T-cell (primary cell): ENCODE data around the gene RUSC1. TPM values are rescaled to one million over a fixed set of nuclear protein-coding genes. Genes with fewer than 3 reads are reported as not detected.
"Not testable (repeated sequence)": the region's sequence is repeated elsewhere in the genome, so short reads cannot be mapped to it uniquely, and the experiment has no call there.

Experiments
- ATAC-seq, 4 experiments: fragments of 200-7000 bp in 3 of 4; fragments of 150-1000 bp in 1 of 4; cut with Tn5 transposase; replicated peaks in 1 of 4; 1 replicate in 3 of 4; 2 replicates in 1 of 4; pipeline ENCODE4 v1.10.0; 2021; ENCODE audit warnings: moderate library complexity in 3 of 4, mild to moderate bottlenecking in 2 of 4, moderate number of reproducible peaks in 1 of 4
- CTCF ChIA-PET, 2 donors: fragments of 300-600 bp; sonication (Branson Sonifier 250); formaldehyde crosslinking; loops; one replicate each; lab custom pipeline; 2022; ENCODE audit warnings: antibody characterized with exemption in 2 of 2; lab: Charles Lee
- POLR2A ChIA-PET, 2 donors: fragments of 300-600 bp; sonication (Branson Sonifier 250); formaldehyde crosslinking; loops; one replicate each; lab custom pipeline; 2022; ENCODE audit warnings: antibody characterized with exemption in 2 of 2; lab: Charles Lee
- DNase-seq, 35 experiments: peaks; one replicate each; pipeline versions ENCODE4 v3.0.0 to v3.0.0-alpha.2; 2013 to 2023
- H3K27ac ChIP-seq: one replicate; pipeline ENCODE4 v1.5.1; 2013; ENCODE audit warnings: low read length
- H3K27me3 ChIP-seq, 2 experiments: replicated peaks in 1 of 2; 1 replicate in 1 of 2; 2 replicates in 1 of 2; pipeline versions ENCODE4 v1.6.1 to v1.7.0; 2013; ENCODE audit warnings: low read length in 1 of 2, mixed read lengths in 1 of 2; ENCODE audit not compliant: control insufficient read depth in 2 of 2, insufficient read depth in 2 of 2; ENCODE audit errors: extremely low read depth in 1 of 2
- H3K36me3 ChIP-seq, 2 donors: 1 replicate in 1 of 2; 2 replicates in 1 of 2; pipeline versions ENCODE4 v1.6.1 to v1.7.0; 2013; ENCODE audit warnings: low read length in 1 of 2; ENCODE audit not compliant: control insufficient read depth in 2 of 2, insufficient read depth in 1 of 2; ENCODE audit errors: extremely low read depth in 1 of 2
- H3K4me1 ChIP-seq, 2 experiments: 1 replicate in 1 of 2; 2 replicates in 1 of 2; pipeline versions ENCODE4 v1.6.1 to v1.7.0; 2013; ENCODE audit warnings: low read length in 2 of 2, mixed read lengths in 1 of 2; ENCODE audit not compliant: insufficient read depth in 2 of 2, control insufficient read depth in 1 of 2; ENCODE audit errors: extremely low read depth in 1 of 2
- H3K4me3 ChIP-seq, 2 donors: 1 replicate in 1 of 2; 2 replicates in 1 of 2; pipeline versions ENCODE4 v1.5.1 to v1.7.0; 2013; ENCODE audit warnings: mild to moderate bottlenecking in 2 of 2, low read length in 1 of 2, moderate library complexity in 1 of 2; ENCODE audit not compliant: control insufficient read depth in 1 of 2; ENCODE audit errors: extremely low read depth in 1 of 2
- H3K9me3 ChIP-seq: 2 replicates; pipeline ENCODE4 v1.7.0; 2013
- H3K27ac Mint-ChIP-seq, 2 donors: one replicate each; pipeline ENCODE4 v1.8.0; 2020 to 2021; ENCODE audit warnings: mild to moderate bottlenecking in 2 of 2, mixed read lengths in 2 of 2
- H3K27me3 Mint-ChIP-seq, 2 donors: one replicate each; pipeline ENCODE4 v1.8.0; 2021 to 2022; ENCODE audit warnings: mixed read lengths in 2 of 2
- H3K36me3 Mint-ChIP-seq: one replicate; pipeline ENCODE4 v1.8.0; 2021; ENCODE audit warnings: mixed read lengths
- H3K4me1 Mint-ChIP-seq, 3 donors: one replicate each; pipeline ENCODE4 v1.8.0; 2020 to 2022; ENCODE audit warnings: mixed read lengths in 3 of 3, mild to moderate bottlenecking in 1 of 3
- H3K4me3 Mint-ChIP-seq, 3 donors: one replicate each; pipeline ENCODE4 v1.8.0; 2020 to 2022; ENCODE audit warnings: mild to moderate bottlenecking in 3 of 3, mixed read lengths in 3 of 3, moderate library complexity in 3 of 3
- H3K9me3 Mint-ChIP-seq, 3 donors: one replicate each; pipeline ENCODE4 v1.8.0; 2020 to 2022; ENCODE audit warnings: mixed read lengths in 3 of 3
- WGBS: methylation state at CpG from one replicate; pipeline ENCODE4 v1.1.5; 2013; ENCODE audit warnings: missing lambda C conversion rate; ENCODE audit not compliant: insufficient coverage; 5-methylcytosine and 5-hydroxymethylcytosine counted together
- total RNA-seq, 35 experiments: library from RNA in 6 of 35; stranded (reverse) in 6 of 35; fragments of 120-200 nt in 1 of 35; gene quantifications; one replicate each; pipeline versions ENCODE4 v1.2.1 to v1.2.4 and lab custom pipeline; 2013 to 2026

Gene RUSC1
- total RNA-seq, 5 donors from 2014 or later (not counting 1 experiment from before 2014, with no cell fraction given), result 14.4 to 25.2 (median 22.9) TPM

DNA sequence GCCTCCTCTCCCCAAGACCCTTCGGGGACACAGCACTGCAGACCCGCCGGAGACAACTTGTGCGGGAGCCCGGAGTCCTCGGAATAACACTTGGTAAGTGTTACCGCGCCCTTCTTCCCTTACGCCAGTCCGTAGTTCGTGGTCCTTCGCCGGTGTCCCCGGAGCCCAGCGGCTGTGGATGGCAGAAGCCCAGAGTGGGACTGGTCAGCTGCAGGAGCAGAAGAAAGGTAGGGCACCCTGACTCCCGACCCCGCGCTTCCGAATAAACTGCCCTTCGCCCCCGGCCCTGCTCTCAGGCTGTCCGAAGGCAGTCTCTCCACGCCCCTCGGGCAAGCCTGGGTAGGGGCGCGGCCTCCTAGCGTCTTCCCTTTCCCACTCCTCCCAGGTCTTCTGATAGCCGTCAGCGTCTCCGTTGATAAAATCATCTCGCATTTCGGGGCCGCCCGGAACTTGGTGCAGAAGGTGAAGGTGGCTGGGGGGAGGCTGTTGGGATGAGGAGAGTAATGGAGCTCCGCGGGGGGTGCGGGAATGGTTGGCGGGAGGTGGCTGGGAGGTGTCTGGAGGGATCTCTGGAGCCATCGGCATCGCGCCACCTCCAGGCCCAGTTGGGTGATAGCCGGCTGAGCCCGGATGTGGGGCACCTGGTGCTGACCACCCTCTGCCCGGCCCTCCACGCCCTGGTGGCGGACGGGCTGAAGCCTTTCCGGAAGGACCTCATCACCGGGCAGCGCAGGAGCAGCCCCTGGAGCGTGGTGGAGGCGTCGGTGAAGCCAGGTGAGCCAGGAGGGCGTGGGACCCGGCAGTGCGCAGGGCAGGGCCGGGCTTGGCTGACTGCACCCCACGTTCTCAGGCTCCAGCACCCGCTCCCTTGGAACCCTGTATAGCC lies 4.3 kb downstream of the RUSC1 start:
- peak in 1 of 35 experiments; percentile 21 for DNase-seq
- CTCF ChIA-PET, result interaction anchor here (0.5 to 5.5 kb wide), 5 partner anchors 14 to 152 kb away, joined by 3 to 62 read pairs (median 4); partner anchors contain the start of gene KRTCAP2 (in 1 of the 2)
- peak overlapping the region; percentile 80 to 89 (median 85) for H3K4me3 Mint-ChIP-seq

DNA sequence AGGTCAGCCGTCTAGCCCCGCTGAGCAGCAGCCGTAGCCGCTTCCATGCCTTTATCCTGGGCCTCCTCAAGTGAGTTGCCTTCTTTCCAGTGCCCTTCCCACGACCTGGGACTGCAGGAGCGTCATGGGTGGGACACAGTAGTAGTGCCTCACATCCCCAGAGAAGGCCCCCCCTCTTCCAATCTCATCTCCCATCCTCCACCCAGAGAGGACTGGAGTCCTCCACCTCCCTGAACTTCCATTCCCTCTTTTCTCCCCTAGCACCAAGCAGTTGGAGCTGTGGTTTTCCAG lies 4.9 kb downstream of the RUSC1 start:
- 96% methylated on average over 6 of the region's 6 CpGs for WGBS
- ATAC-seq, result no peak
- Histone ChIP-seq H3K27me3 (peaks cover 0 to 2% of the 10 kb centered on the region in 2 experiments), H3K27ac (no peak overlapping the region), H3K4me1 (peaks cover 3 to 40% of the 10 kb centered on the region in 2 experiments), H3K4me3 (no peak overlapping the region), H3K36me3 (peaks cover 3 to 10% of the 10 kb centered on the region in 2 donors), H3K9me3 (no peaks in the 10 kb centered on the region)
- peak overlapping the region; percentile 66 to 89 (median 85) for H3K4me3 Mint-ChIP-seq
- ChIA-PET CTCF (interaction anchor here in 1 of 2 donors (0.6 kb wide), 1 partner anchor 542 kb away, joined by 3 read pairs; no protein-coding TSS in a partner anchor), POLR2A (no interaction called here)
- peaks cover 24 to 26% (median 25%) of the 10 kb centered on the region in 3 donors for H3K4me1 Mint-ChIP-seq
- no peaks in the 10 kb centered on the region for H3K27me3 Mint-ChIP-seq
- H3K36me3 Mint-ChIP-seq, result peaks cover under 1% of the 10 kb centered on the region
- no peaks in the 10 kb centered on the region for H3K9me3 Mint-ChIP-seq
- H3K27ac Mint-ChIP-seq, result peak overlapping the region; percentile 71 to 83
- DNase-seq, result no peak

More for the DNA sequence above, 4.3 kb downstream of the RUSC1 start:
- peak overlapping the region; percentile 89 for H3K27ac ChIP-seq
- peaks cover 5 to 45% of the 10 kb centered on the region in 2 experiments for H3K4me1 ChIP-seq
- POLR2A ChIA-PET, result no interaction called here
- WGBS, result 46% methylated on average over 51 of the region's 59 CpGs
- Mint-ChIP-seq H3K9me3 (no peaks in the 10 kb centered on the region), H3K27ac (peak overlapping the region; percentile 83 to 85), H3K27me3 (no peaks in the 10 kb centered on the region), H3K36me3 (no peaks in the 10 kb centered on the region), H3K4me1 (peaks cover 30 to 32% (median 31%) of the 10 kb centered on the region in 3 donors)
- no peak for ATAC-seq
- H3K9me3 ChIP-seq, result no peaks in the 10 kb centered on the region
- H3K4me3 ChIP-seq, result peak overlapping the region; percentile 95 to 97
- H3K36me3 ChIP-seq, result peaks cover 0 to 4% of the 10 kb centered on the region in 2 donors
- H3K27me3 ChIP-seq, result peaks cover 0 to 2% of the 10 kb centered on the region in 2 experiments

- CTCF ChIA-PET, result interaction anchor here in 1 of 2 donors (0.6 to 0.9 kb wide), 2 partner anchors 76 to 541 kb away, joined by 3 to 4 read pairs; no protein-coding TSS in a partner anchor
- Mint-ChIP-seq H3K27me3 (no peaks in the 10 kb centered on the region), H3K4me1 (peaks cover 20 to 22% (median 20%) of the 10 kb centered on the region in 3 donors), H3K9me3 (no peaks in the 10 kb centered on the region), H3K36me3 (peaks cover 6% of the 10 kb centered on the region), H3K4me3 (peak overlapping the region; percentile 59 to 89 (median 85)), H3K27ac (peak overlapping the region; percentile 48 to 83)
- H3K9me3 ChIP-seq, result no peaks in the 10 kb centered on the region
- peaks cover 0 to 2% of the 10 kb centered on the region in 2 experiments for H3K27me3 ChIP-seq
- H3K36me3 ChIP-seq, result peaks cover 3 to 15% of the 10 kb centered on the region in 2 donors
- POLR2A ChIA-PET, result no interaction called here
- H3K4me3 ChIP-seq, result no peak overlapping the region
- 95% methylated on average over 2 of the region's 6 CpGs for WGBS
- peak overlapping the region; percentile 18 for H3K27ac ChIP-seq
- DNase-seq (peak in 2 of 35 experiments; percentile 9 to 32), ATAC-seq (no peak)
- peaks cover 3 to 35% of the 10 kb centered on the region in 2 experiments for H3K4me1 ChIP-seq
Measured at GRCh38 chr1:155326020-155326526, 5.4 kb downstream of the RUSC1 start.

DNA sequence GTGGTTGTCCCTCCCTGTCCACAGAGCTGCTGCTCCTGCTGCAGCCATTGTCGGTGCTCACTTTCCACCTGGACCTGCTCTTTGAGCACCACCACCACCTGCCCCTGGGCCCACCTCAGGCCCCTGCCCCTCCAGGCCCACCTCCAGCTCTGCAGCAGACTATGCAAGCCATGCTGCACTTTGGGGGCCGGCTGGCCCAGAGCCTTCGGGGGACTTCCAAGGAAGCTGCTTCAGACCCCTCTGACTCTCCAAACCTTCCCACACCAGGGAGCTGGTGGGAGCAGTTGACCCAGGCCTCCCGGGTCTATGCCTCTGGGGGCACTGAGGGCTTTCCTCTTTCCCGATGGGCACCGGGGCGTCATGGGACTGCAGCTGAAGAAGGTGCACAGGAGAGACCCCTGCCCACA lies 5.9 kb downstream of the RUSC1 start:
- CTCF ChIA-PET, result interaction anchor here in 1 of 2 donors (0.9 kb wide), 1 partner anchor 77 kb away, joined by 4 read pairs; no protein-coding TSS in a partner anchor
- ATAC-seq (no peak), DNase-seq (peak in 1 of 35 experiments; percentile 15)
- POLR2A ChIA-PET, result no interaction called here
- Histone ChIP-seq H3K36me3 (peaks cover 3 to 19% of the 10 kb centered on the region in 2 donors), H3K9me3 (no peaks in the 10 kb centered on the region), H3K4me3 (no peak overlapping the region), H3K27me3 (peaks cover 0 to 2% of the 10 kb centered on the region in 2 experiments), H3K4me1 (peaks cover 3 to 29% of the 10 kb centered on the region in 2 experiments), H3K27ac (peak overlapping the region; percentile 18)
- no peak overlapping the region for H3K27ac Mint-ChIP-seq
- WGBS, result 96% methylated on average over 7 of the region's 7 CpGs
- peaks cover 14 to 18% (median 14%) of the 10 kb centered on the region in 3 donors for H3K4me1 Mint-ChIP-seq
- no peaks in the 10 kb centered on the region for H3K9me3 Mint-ChIP-seq
- H3K4me3 Mint-ChIP-seq, result peak overlapping the region in 1 of 3 donors; percentile 89
- peaks cover 9% of the 10 kb centered on the region for H3K36me3 Mint-ChIP-seq
- H3K27me3 Mint-ChIP-seq, result no peaks in the 10 kb centered on the region

DNA sequence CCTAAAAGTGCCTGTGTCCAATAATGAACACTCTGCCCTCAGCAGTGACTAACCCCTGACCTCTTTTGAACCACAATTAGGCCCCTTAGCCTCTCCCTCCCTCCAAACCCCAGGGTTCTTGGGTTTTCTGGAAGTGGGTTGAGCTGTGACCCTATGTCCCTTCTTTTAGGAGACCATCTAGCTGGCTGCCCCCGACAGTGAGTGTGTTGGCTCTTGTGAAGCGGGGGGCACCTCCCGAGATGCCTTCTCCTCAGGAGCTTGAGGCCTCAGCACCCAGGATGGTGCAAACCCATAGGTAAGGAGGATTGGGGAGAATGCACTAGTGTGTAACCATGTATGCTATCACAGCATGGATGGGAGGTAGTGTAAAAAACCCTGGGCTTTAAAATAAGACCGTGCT lies 7.3 kb downstream of the RUSC1 start:
- Mint-ChIP-seq H3K27ac (peak overlapping the region in 1 of 2 donors; percentile 71), H3K4me1 (peaks cover 5 to 9% (median 8%) of the 10 kb centered on the region in 3 donors), H3K36me3 (peaks cover 9% of the 10 kb centered on the region), H3K9me3 (no peaks in the 10 kb centered on the region), H3K27me3 (no peaks in the 10 kb centered on the region), H3K4me3 (no peak overlapping the region)
- Histone ChIP-seq H3K9me3 (no peaks in the 10 kb centered on the region), H3K27me3 (no peaks in the 10 kb centered on the region), H3K27ac (no peak overlapping the region), H3K4me3 (no peak overlapping the region), H3K36me3 (peaks cover 3 to 22% of the 10 kb centered on the region in 2 donors), H3K4me1 (peaks cover 0 to 17% of the 10 kb centered on the region in 2 experiments)
- POLR2A ChIA-PET, result no interaction called here
- peak in 1 of 35 experiments; percentile 5 for DNase-seq
- WGBS, result 40% methylated on average over 1 of the region's 4 CpGs
- no peak for ATAC-seq
- CTCF ChIA-PET, result no interaction called here

- H3K9me3 Mint-ChIP-seq, H3K4me1 Mint-ChIP-seq, H3K27ac ChIP-seq, H3K9me3 ChIP-seq, H3K27me3 Mint-ChIP-seq, H3K27ac Mint-ChIP-seq, H3K4me3 ChIP-seq, ATAC-seq, H3K27me3 ChIP-seq, H3K4me3 Mint-ChIP-seq: not testable (repeated sequence)
- H3K36me3 ChIP-seq, result peaks cover 5 to 22% of the 10 kb centered on the region in 2 donors
- no CpG with 5 or more reads among the region's 7 CpGs for WGBS
- CTCF ChIA-PET, result interaction anchor here in 1 of 2 donors (0.7 kb wide), 1 partner anchor 228 kb away, joined by 3 read pairs; no protein-coding TSS in a partner anchor
- DNase-seq, result peak in 1 of 35 experiments; percentile 0
- POLR2A ChIA-PET, result interaction anchor here in 1 of 2 donors (0.6 kb wide), 1 partner anchor 74 kb away, joined by 3 read pairs; no protein-coding TSS in a partner anchor
- peaks cover 0 to 14% of the 10 kb centered on the region in 2 experiments for H3K4me1 ChIP-seq
- H3K36me3 Mint-ChIP-seq, result peaks cover 14% of the 10 kb centered on the region
Measured at GRCh38 chr1:155328856-155329255, 8.2 kb downstream of the RUSC1 start.
